Uterus (tissue), 4 donors: ENCODE results near the gene ARCN1. TPM values are rescaled to one million over a fixed set of nuclear protein-coding genes. Genes with fewer than 3 reads are reported as not detected.

ENCODE experiments used
- DNase-seq, 2 donors: peaks; one replicate each; pipeline ENCODE4 v3.0.0-alpha.2; 2019 to 2020
- H3K27ac ChIP-seq, 2 donors: fragments of 200-600 bp; sonication (generic); 1 replicate in 1 of 2; 2 replicates in 1 of 2; pipeline ENCODE4 v1.5.1; 2016 to 2018
- H3K27me3 ChIP-seq, 2 donors: fragments of 200-600 bp; sonication (generic); one replicate each; pipeline ENCODE4 v1.5.1; 2018 to 2019; ENCODE audit warnings: control low read depth in 1 of 2
- H3K36me3 ChIP-seq, 2 donors: fragments of 200-600 bp; sonication (generic); one replicate each; pipeline ENCODE4 v1.5.1; 2019; ENCODE audit warnings: control low read depth in 1 of 2
- H3K4me1 ChIP-seq, 2 donors: fragments of 200-600 bp; sonication (generic); one replicate each; pipeline ENCODE4 v1.5.1; 2018 to 2019; ENCODE audit warnings: control low read depth in 1 of 2
- H3K4me3 ChIP-seq, 2 donors: fragments of 200-600 bp; sonication (generic); 1 replicate in 1 of 2; 2 replicates in 1 of 2; pipeline ENCODE4 v1.5.1; 2018 to 2019; ENCODE audit warnings: mild to moderate bottlenecking in 1 of 2
- H3K9me3 ChIP-seq, 2 donors: fragments of 200-600 bp; sonication (generic); one replicate each; pipeline ENCODE4 v1.5.1; 2019; ENCODE audit warnings: control low read depth in 1 of 2
- CTCF ChIP-seq, 4 experiments: fragments of 200-600 bp in 2 of 4; fragments of 450-650 bp in 2 of 4; sonication (generic) in 2 of 4; IDR thresholded peaks; one replicate each; pipeline ENCODE4 v1.5.1; 2016 to 2019; ENCODE audit warnings: antibody characterized with exemption in 4 of 4, mild to moderate bottlenecking in 2 of 4, moderate library complexity in 1 of 4
- POLR2A ChIP-seq, 2 donors: fragments of 450-650 bp; IDR thresholded peaks; one replicate each; pipeline ENCODE4 v1.6.1; 2016; ENCODE audit warnings: antibody characterized with exemption in 2 of 2, mild to moderate bottlenecking in 1 of 2, moderate library complexity in 1 of 2
- intact Hi-C: fragments of 100-400 bp; cut with DNase I; formaldehyde crosslinking; loops from one replicate; pipeline ENCODE4 v1.15.1; 2023; ENCODE audit warnings: low total_unique reads
- total RNA-seq, 4 donors: library from RNA; depleted of rRNA in 3 of 4; stranded (reverse); fragments of >200 nt in 3 of 4; gene quantifications; one replicate each; pipeline versions ENCODE4 v1.1.0 to v1.2.4, GENCODE V29; 2014 to 2023
- donor health status: DM: yes; HTN: yes; CAD: no.

The ARCN1 gene
- total RNA-seq, 4 donors from 2014 or later: 55.3 to 154 (median 112) TPM

DNA sequence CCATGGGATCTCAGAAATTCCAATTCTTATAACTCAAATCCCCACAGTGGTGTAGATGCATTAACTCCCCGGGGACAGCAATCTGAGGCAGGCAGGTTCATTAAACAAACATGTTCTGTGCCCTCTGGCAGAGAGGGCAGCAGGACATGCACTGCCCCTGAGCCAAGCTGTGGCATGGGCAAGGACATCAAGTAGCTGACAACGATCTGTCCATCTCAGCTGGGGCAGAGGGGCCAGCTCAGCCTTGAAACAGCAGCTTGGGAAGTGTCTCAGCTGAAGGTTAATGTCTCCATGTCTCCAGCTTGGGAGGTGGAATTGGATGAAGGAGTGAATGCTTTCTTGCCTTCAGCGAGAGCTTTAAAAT is 27.6 kb upstream of the ARCN1 start:
- Histone ChIP-seq H3K4me3 (no peak overlapping the region), H3K4me1 (no peaks in the 10 kb centered on the region), H3K27ac (no peak overlapping the region), H3K27me3 (no peaks in the 10 kb centered on the region), H3K36me3 (no peaks in the 10 kb centered on the region), H3K9me3 (no peaks in the 10 kb centered on the region)
- intact Hi-C loops: no loop called here
- TF ChIP-seq CTCF (IDR thresholded peaks at IDR 0.05): no peak
- no peak for DNase-seq

- TF ChIP-seq POLR2A (IDR thresholded peaks at IDR 0.05) (no peak), CTCF (IDR thresholded peaks at IDR 0.05) (no peak)
- Histone ChIP-seq H3K9me3 (no peaks in the 10 kb centered on the region), H3K4me1 (no peaks in the 10 kb centered on the region), H3K4me3 (no peak overlapping the region), H3K36me3 (no peaks in the 10 kb centered on the region), H3K27me3 (no peaks in the 10 kb centered on the region), H3K27ac (no peak overlapping the region)
- DNase-seq: no peak
- intact Hi-C loops: no loop called here
These were observed 26.7 kb upstream of the ARCN1 start for GRCh38 chr11:118545533-118545932.

GRCh38 chr11:118547132-118547531 is 25.1 kb upstream of the ARCN1 start:
- no peak for TF ChIP-seq POLR2A (IDR thresholded peaks at IDR 0.05)
- H3K4me1 ChIP-seq: no peaks in the 10 kb centered on the region
- no peak overlapping the region for H3K4me3 ChIP-seq
- intact Hi-C loops: no loop called here
- H3K27me3 ChIP-seq: no peaks in the 10 kb centered on the region
- no peaks in the 10 kb centered on the region for H3K9me3 ChIP-seq
- no peak overlapping the region for H3K27ac ChIP-seq
- H3K36me3 ChIP-seq: no peaks in the 10 kb centered on the region
- no peak for DNase-seq

GRCh38 chr11:118552341-118552740 is 19.9 kb upstream of the ARCN1 start:
- intact Hi-C loops: no loop called here
- no peaks in the 10 kb centered on the region for H3K27me3 ChIP-seq

GRCh38 chr11:118560806-118561205 is 11.4 kb upstream of the ARCN1 start:
- intact Hi-C loops: no loop called here

More at GRCh38 chr11:118552341-118552740, 19.9 kb upstream of the ARCN1 start:
- DNase-seq: no peak
- Histone ChIP-seq H3K4me1 (no peaks in the 10 kb centered on the region), H3K9me3 (no peaks in the 10 kb centered on the region), H3K4me3 (no peak overlapping the region), H3K27ac (no peak overlapping the region), H3K36me3 (no peaks in the 10 kb centered on the region)
- no peak for TF ChIP-seq POLR2A (IDR thresholded peaks at IDR 0.05)
- no peak for TF ChIP-seq CTCF (IDR thresholded peaks at IDR 0.05)

More at GRCh38 chr11:118560806-118561205, 11.4 kb upstream of the ARCN1 start:
- Histone ChIP-seq H3K4me3 (no peak overlapping the region), H3K36me3 (no peaks in the 10 kb centered on the region), H3K9me3 (no peaks in the 10 kb centered on the region), H3K4me1 (peaks cover 0 to 9% of the 10 kb centered on the region in 2 donors), H3K27ac (no peak overlapping the region), H3K27me3 (no peaks in the 10 kb centered on the region)
- no peak for DNase-seq
- no peak for TF ChIP-seq POLR2A (IDR thresholded peaks at IDR 0.05)
- TF ChIP-seq CTCF (IDR thresholded peaks at IDR 0.05): no peak
